Mucosa of rectum (tissue), 2 donors: ENCODE results near the gene MYCT1.
"Not testable (repeated sequence)": the region's sequence is repeated elsewhere in the genome, so short reads cannot be mapped to it uniquely, and the experiment has no call there.

Experiments used
- H3K27ac ChIP-seq, 2 donors: one replicate each; pipeline ENCODE4 v1.7.0; 2013; ENCODE audit warnings: inconsistent platforms in 2 of 2, low read depth in 2 of 2, low read length in 2 of 2
- H3K27me3 ChIP-seq, 2 donors: one replicate each; pipeline ENCODE4 v1.7.0; 2013; ENCODE audit warnings: low read length in 2 of 2; ENCODE audit not compliant: control insufficient read depth in 2 of 2, insufficient read depth in 2 of 2
- H3K36me3 ChIP-seq, 2 donors: one replicate each; pipeline ENCODE4 v1.7.0; 2013; ENCODE audit warnings: low read length in 2 of 2; ENCODE audit not compliant: control insufficient read depth in 2 of 2, insufficient read depth in 2 of 2
- H3K4me1 ChIP-seq, 2 donors: one replicate each; pipeline ENCODE4 v1.7.0; 2013; ENCODE audit warnings: low read length in 2 of 2, mild to moderate bottlenecking in 1 of 2; ENCODE audit not compliant: control insufficient read depth in 2 of 2, insufficient read depth in 2 of 2
- H3K4me3 ChIP-seq, 2 donors: one replicate each; pipeline ENCODE4 v1.7.0; 2013; ENCODE audit warnings: low read length in 2 of 2
- H3K9ac ChIP-seq, 2 donors: one replicate each; pipeline ENCODE4 v1.7.0; 2013; ENCODE audit warnings: low read length in 2 of 2, low read depth in 1 of 2, mild to moderate bottlenecking in 1 of 2
- H3K9me3 ChIP-seq, 2 donors: one replicate each; pipeline ENCODE4 v1.7.0; 2013; ENCODE audit warnings: low read length in 2 of 2; ENCODE audit not compliant: control insufficient read depth in 2 of 2
- donor health status: healthy.
- donor health status: Normal muscosa, but diverticular disease.

MYCT1 gene

DNA sequence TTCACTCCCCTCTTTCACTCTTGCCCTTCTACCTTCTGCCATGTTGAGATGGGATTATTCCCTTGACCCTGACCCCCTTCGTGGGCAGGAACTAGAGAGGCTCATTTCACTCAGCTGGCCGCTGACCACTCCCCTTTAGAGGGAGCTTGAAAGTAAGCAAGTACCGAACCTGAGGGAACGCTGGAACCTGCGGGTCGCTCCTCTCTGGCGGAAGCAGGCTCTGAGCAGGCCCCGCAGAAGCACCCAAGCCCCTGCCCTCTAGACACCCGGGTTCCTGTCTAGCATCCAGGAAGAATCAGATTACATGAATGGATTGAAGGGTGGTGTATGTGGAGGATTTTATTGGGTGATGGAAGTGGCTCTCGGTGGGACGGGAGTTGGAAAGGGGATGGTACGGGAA, 11.9 kb upstream of the MYCT1 start:
- Histone ChIP-seq H3K4me3 (no peak overlapping the region), H3K9ac (no peak overlapping the region), H3K4me1 (no peaks in the 10 kb centered on the region)

DNA sequence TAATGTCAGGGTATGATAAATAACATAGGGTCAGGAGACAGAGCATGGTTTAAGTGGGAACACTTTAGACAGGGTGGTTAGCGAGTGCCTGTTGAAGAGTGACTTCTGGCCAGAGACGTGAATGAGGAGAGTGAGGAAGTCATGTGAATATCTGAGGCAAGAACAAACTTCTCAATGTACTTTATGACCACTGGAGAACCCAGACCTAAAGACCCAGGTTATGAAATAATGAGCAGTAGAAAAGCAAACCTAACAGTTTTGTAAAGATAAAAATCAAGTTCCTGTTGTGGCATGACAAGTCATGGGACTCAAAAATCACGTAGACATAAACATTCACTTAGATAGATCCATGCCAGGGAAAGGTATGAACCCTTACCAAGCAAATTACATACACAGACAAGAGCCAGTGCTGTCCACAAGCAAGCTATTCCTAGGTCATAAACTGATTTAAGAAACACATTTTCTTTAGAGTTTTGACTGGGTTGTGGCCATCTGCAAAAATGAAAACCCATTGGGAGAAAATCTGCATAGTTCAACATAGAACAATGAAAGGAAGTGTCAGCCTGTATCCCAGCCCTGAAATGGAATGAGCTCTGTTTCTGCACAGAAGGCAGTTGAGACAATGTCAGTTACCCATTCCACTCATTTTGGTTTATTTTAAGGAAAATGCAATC, 2.2 kb upstream of the MYCT1 start:
- Histone ChIP-seq H3K4me3 (no peak overlapping the region), H3K27ac (no peak overlapping the region)

More for the DNA sequence above, 11.9 kb upstream of the MYCT1 start:
- H3K27me3 ChIP-seq, result no peaks in the 10 kb centered on the region
- no peaks in the 10 kb centered on the region for H3K36me3 ChIP-seq
- H3K27ac ChIP-seq, result no peak overlapping the region
- H3K9me3 ChIP-seq, result no peaks in the 10 kb centered on the region

GRCh38 chr6:152696522-152696921, 1.2 kb upstream of the MYCT1 start:
- Histone ChIP-seq H3K4me3 (no peak overlapping the region), H3K27me3 (no peaks in the 10 kb centered on the region), H3K36me3 (no peaks in the 10 kb centered on the region), H3K4me1 (no peaks in the 10 kb centered on the region), H3K9ac (no peak overlapping the region), H3K27ac (no peak overlapping the region), H3K9me3 (no peaks in the 10 kb centered on the region)

More for the DNA sequence above, 2.2 kb upstream of the MYCT1 start:
- Histone ChIP-seq H3K9me3 (no peaks in the 10 kb centered on the region), H3K9ac (no peak overlapping the region), H3K36me3 (no peaks in the 10 kb centered on the region), H3K27me3 (no peaks in the 10 kb centered on the region), H3K4me1 (no peaks in the 10 kb centered on the region)

DNA sequence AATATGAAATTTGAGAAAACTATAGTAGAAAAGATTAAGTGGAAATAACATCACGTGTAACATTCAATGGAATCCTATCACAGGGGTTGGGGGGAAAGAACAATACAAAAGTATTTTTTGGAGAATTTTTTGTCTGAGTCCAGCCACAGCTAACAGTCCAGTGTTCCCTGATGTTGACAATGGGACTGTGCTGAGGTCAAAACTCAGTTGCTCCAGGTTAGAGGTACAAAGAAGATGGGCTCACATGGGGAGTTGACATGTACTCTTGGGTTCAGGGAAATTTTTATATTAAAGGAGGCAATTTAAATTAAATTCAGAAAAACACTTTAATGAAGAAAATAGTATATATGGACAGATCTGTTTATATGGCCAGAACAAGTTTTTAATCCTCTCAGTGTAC, 995 bp downstream of the MYCT1 start:
- Histone ChIP-seq H3K4me3 (no peak overlapping the region), H3K27ac (no peak overlapping the region), H3K27me3 (no peaks in the 10 kb centered on the region), H3K36me3 (no peaks in the 10 kb centered on the region), H3K4me1 (no peaks in the 10 kb centered on the region), H3K9ac (no peak overlapping the region), H3K9me3 (no peaks in the 10 kb centered on the region)

DNA sequence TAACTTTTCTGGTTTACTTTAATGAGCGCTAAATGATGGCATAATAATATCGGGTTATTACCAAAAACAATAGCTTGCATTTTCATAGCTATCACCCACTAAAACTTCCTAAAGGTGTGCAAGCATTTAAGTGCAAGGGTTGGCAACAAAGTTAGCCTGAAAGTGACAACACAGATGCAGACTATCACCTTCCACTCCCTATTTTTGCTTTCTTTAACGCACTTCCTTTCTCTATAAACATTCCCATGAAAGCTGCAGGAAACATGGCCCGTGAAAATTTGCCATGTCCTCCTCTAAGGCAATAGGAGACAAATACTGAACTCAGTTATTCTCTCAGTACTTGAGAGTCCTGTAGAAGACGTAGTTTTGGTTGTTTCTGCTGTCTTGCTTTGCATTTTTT, 2.7 kb downstream of the MYCT1 start:
- no peak overlapping the region for H3K9ac ChIP-seq
- no peaks in the 10 kb centered on the region for H3K9me3 ChIP-seq
- H3K4me1 ChIP-seq, result no peaks in the 10 kb centered on the region
- H3K27ac ChIP-seq, result no peak overlapping the region
- H3K4me3 ChIP-seq, result no peak overlapping the region
- H3K36me3 ChIP-seq, result no peaks in the 10 kb centered on the region
- no peaks in the 10 kb centered on the region for H3K27me3 ChIP-seq

DNA sequence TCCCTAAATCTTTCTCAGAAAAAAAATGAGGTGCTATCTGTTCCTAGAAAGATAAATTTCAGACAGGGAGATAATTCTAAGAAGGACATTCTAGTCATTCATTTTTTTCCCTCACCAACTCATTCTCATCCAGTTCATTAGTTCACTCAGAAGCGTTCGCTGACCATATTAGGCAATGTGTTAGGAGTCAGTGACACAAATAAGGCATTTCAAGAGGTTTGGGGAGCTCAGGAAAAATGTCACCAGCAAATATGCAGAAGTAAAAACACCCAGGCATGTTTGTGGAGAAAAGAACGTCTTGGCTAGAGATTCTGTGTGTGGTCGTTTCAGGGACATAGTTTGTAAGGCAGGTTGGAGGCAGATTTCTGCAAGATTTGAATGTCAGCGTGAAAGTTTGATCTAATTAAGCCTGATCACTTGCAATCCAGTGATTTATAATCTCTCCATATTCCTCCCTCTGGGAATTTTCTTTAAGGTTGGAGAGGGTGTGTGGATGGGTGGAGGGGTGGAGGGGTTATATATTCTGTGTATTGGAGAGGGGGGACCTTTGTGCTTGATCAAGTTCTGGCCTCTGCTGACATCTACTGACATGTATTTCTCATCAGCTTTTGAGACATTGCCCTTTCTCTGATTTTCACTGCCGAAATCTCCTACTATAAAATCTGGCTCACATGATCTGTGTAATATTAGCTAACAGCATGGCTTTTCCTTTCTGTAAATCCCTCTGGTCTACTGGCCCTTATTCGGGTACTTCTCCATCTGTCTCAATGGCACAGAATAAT, 3.6 kb downstream of the MYCT1 start:
- no peaks in the 10 kb centered on the region for H3K36me3 ChIP-seq
- no peaks in the 10 kb centered on the region for H3K4me1 ChIP-seq
- no peak overlapping the region for H3K9ac ChIP-seq
- H3K27me3 ChIP-seq, result no peaks in the 10 kb centered on the region
- no peaks in the 10 kb centered on the region for H3K9me3 ChIP-seq
- no peak overlapping the region for H3K27ac ChIP-seq
- no peak overlapping the region for H3K4me3 ChIP-seq

- Histone ChIP-seq H3K36me3 (no peaks in the 10 kb centered on the region), H3K4me3 (no peak overlapping the region), H3K9ac (no peak overlapping the region), H3K27ac (no peak overlapping the region), H3K4me1 (no peaks in the 10 kb centered on the region), H3K27me3 (no peaks in the 10 kb centered on the region), H3K9me3 (no peaks in the 10 kb centered on the region)
These were observed 4.2 kb downstream of the MYCT1 start for GRCh38 chr6:152701863-152702401.

DNA sequence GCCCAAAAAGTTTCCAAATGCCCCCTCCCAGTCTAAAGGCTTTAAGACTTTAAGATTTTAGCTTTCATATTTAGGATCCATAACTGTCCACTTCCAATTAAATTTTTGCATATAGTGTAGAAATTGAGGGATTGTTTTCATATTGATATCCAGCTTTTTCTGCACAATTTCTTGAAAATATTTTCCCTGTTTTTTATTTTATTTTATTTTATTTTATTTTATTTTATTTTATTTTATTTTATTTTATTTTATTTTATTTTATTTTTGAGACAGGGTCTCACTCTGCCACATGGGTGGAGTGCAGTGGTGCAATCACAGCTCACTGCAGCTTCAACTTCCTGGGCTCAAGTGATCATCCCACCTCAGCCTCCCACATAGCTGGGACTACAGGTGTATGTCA, 6.1 kb downstream of the MYCT1 start:
- not testable (repeated sequence) for H3K27me3 ChIP-seq, H3K9ac ChIP-seq, H3K9me3 ChIP-seq, H3K4me3 ChIP-seq, H3K4me1 ChIP-seq, H3K27ac ChIP-seq, H3K36me3 ChIP-seq

GRCh38 chr6:152705327-152705726, 7.6 kb downstream of the MYCT1 start:
- no peaks in the 10 kb centered on the region for H3K36me3 ChIP-seq
- H3K9me3 ChIP-seq, result no peaks in the 10 kb centered on the region
- no peak overlapping the region for H3K4me3 ChIP-seq
- no peaks in the 10 kb centered on the region for H3K27me3 ChIP-seq
- no peak overlapping the region for H3K27ac ChIP-seq
- H3K4me1 ChIP-seq, result no peaks in the 10 kb centered on the region
- no peak overlapping the region for H3K9ac ChIP-seq

- H3K36me3 ChIP-seq, result no peaks in the 10 kb centered on the region
- H3K27ac ChIP-seq, result no peak overlapping the region
- H3K9me3 ChIP-seq, result no peaks in the 10 kb centered on the region
- no peak overlapping the region for H3K9ac ChIP-seq
- no peak overlapping the region for H3K4me3 ChIP-seq
- H3K27me3 ChIP-seq, result no peaks in the 10 kb centered on the region
- no peaks in the 10 kb centered on the region for H3K4me1 ChIP-seq
These were observed 18.6 kb downstream of the MYCT1 start for GRCh38 chr6:152716322-152716721.
